Measurements from ENCODE around the gene HECW1.
"Not testable (repeated sequence)": the region's sequence is repeated elsewhere in the genome, so short reads cannot be mapped to it uniquely, and the experiment has no call there.

Gene HECW1

GRCh38 chr7:43112941-43113621 lies 634 bp downstream of the HECW1 start:
- DNase-seq (ENCODE audit: low spot score) = no peak

- no peak for DNase-seq (ENCODE audit: low spot score)
Observed at GRCh38 chr7:43113622-43114457, 1.4 kb downstream of the HECW1 start.

- no peak for DNase-seq (ENCODE audit: low spot score)
Observed at GRCh38 chr7:43114458-43114780, 2.0 kb downstream of the HECW1 start.

GRCh38 chr7:43116451-43116850 lies 4.0 kb downstream of the HECW1 start:
- DNase-seq (ENCODE audit: low spot score) = no peak

GRCh38 chr7:43117095-43117494 lies 4.6 kb downstream of the HECW1 start:
- DNase-seq (ENCODE audit: low spot score) = no peak

GRCh38 chr7:43117861-43118260 lies 5.4 kb downstream of the HECW1 start:
- no peak for DNase-seq (ENCODE audit: low spot score)

GRCh38 chr7:43118313-43118712 lies 5.9 kb downstream of the HECW1 start:
- no peak for DNase-seq (ENCODE audit: low spot score)

GRCh38 chr7:43119371-43120075 lies 7.1 kb downstream of the HECW1 start:
- DNase-seq (ENCODE audit: low spot score) = no peak

- DNase-seq (ENCODE audit: low spot score) = no peak
Observed at GRCh38 chr7:43121973-43122372, 9.5 kb downstream of the HECW1 start.

GRCh38 chr7:43123457-43123856 lies 11.0 kb downstream of the HECW1 start:
- no peak for DNase-seq (ENCODE audit: low spot score)

GRCh38 chr7:43124388-43124787 lies 11.9 kb downstream of the HECW1 start:
- DNase-seq (ENCODE audit: low spot score) = no peak

GRCh38 chr7:43130347-43130746 lies 17.9 kb downstream of the HECW1 start:
- DNase-seq (ENCODE audit: low spot score) = no peak

GRCh38 chr7:43135129-43135528 lies 22.7 kb downstream of the HECW1 start:
- DNase-seq (ENCODE audit: low spot score) = peak; percentile 53

GRCh38 chr7:43136064-43136463 lies 23.6 kb downstream of the HECW1 start:
- DNase-seq (ENCODE audit: low spot score) = no peak

GRCh38 chr7:43137121-43137744 lies 24.8 kb downstream of the HECW1 start:
- DNase-seq (ENCODE audit: low spot score) = not testable (repeated sequence)

- no peak for DNase-seq (ENCODE audit: low spot score)
Observed at GRCh38 chr7:43137811-43138210, 25.4 kb downstream of the HECW1 start.

GRCh38 chr7:43138710-43139109 lies 26.3 kb downstream of the HECW1 start:
- no peak for DNase-seq (ENCODE audit: low spot score)

GRCh38 chr7:43139137-43139536 lies 26.7 kb downstream of the HECW1 start:
- no peak for DNase-seq (ENCODE audit: low spot score)

- no peak for DNase-seq (ENCODE audit: low spot score)
Observed at GRCh38 chr7:43140186-43140585, 27.7 kb downstream of the HECW1 start.

GRCh38 chr7:43141091-43141490 lies 28.6 kb downstream of the HECW1 start:
- DNase-seq (ENCODE audit: low spot score) = no peak

- DNase-seq (ENCODE audit: low spot score) = no peak
Observed at GRCh38 chr7:43142703-43143102, 30.3 kb downstream of the HECW1 start.

GRCh38 chr7:43143918-43144589 lies 31.6 kb downstream of the HECW1 start:
- DNase-seq (ENCODE audit: low spot score) = no peak

Data from putamen (tissue), 1 donor.